Stromal cell of bone marrow (primary cell): Measurements from ENCODE around the gene PPP2R5C.
A peak's percentile ranks its signal among the peaks of the same experiment; 100 is the strongest.
"Not testable (repeated sequence)": the region's sequence is repeated elsewhere in the genome, so short reads cannot be mapped to it uniquely, and the experiment has no call there.

ENCODE experiments used
- DNase-seq: peaks from one replicate; pipeline ENCODE4 v3.0.0-alpha.2; 2012; ENCODE audit warnings: low read depth

The PPP2R5C gene

GRCh38 chr14:101727611-101728366 lies 33.7 kb upstream of the PPP2R5C start:
- DNase-seq, result no peak

- no peak for DNase-seq
These were observed 33.2 kb upstream of the PPP2R5C start for GRCh38 chr14:101728367-101728742.

- no peak for DNase-seq
These were observed 32.1 kb upstream of the PPP2R5C start for GRCh38 chr14:101729382-101729781.

- not testable (repeated sequence) for DNase-seq
These were observed 31.4 kb upstream of the PPP2R5C start for GRCh38 chr14:101730157-101730556.

GRCh38 chr14:101730626-101731186 lies 30.8 kb upstream of the PPP2R5C start:
- DNase-seq, result no peak

- DNase-seq, result peak; percentile 34
These were observed 30.1 kb upstream of the PPP2R5C start for GRCh38 chr14:101731187-101732080.

- no peak for DNase-seq
These were observed 29.4 kb upstream of the PPP2R5C start for GRCh38 chr14:101732118-101732517.

- DNase-seq, result no peak
These were observed 28.3 kb upstream of the PPP2R5C start for GRCh38 chr14:101733211-101733610.

- no peak for DNase-seq
These were observed 27.2 kb upstream of the PPP2R5C start for GRCh38 chr14:101734246-101734847.

GRCh38 chr14:101735453-101735852 lies 26.1 kb upstream of the PPP2R5C start:
- no peak for DNase-seq

- no peak for DNase-seq
These were observed 25.4 kb upstream of the PPP2R5C start for GRCh38 chr14:101736071-101736470.

GRCh38 chr14:101736585-101736984 lies 24.9 kb upstream of the PPP2R5C start:
- DNase-seq, result no peak

- DNase-seq, result no peak
These were observed 23.8 kb upstream of the PPP2R5C start for GRCh38 chr14:101737414-101738339.

GRCh38 chr14:101738703-101739320 lies 22.7 kb upstream of the PPP2R5C start:
- no peak for DNase-seq

- DNase-seq, result no peak
These were observed 21.9 kb upstream of the PPP2R5C start for GRCh38 chr14:101739446-101740141.

- DNase-seq, result no peak
These were observed 20.5 kb upstream of the PPP2R5C start for GRCh38 chr14:101740981-101741380.

- DNase-seq, result no peak
These were observed 17.8 kb upstream of the PPP2R5C start for GRCh38 chr14:101743701-101744100.

GRCh38 chr14:101744382-101744781 lies 17.1 kb upstream of the PPP2R5C start:
- DNase-seq, result not testable (repeated sequence)

- DNase-seq, result not testable (repeated sequence)
These were observed 11.8 kb upstream of the PPP2R5C start for GRCh38 chr14:101749756-101750155.

GRCh38 chr14:101754893-101755292 lies 6.6 kb upstream of the PPP2R5C start:
- no peak for DNase-seq
